Measurements from ENCODE around the gene GRK2. TPM values are rescaled to one million over a fixed set of nuclear protein-coding genes. Genes with fewer than 3 reads are reported as not detected.
"Not testable (repeated sequence)": the region's sequence is repeated elsewhere in the genome, so short reads cannot be mapped to it uniquely, and the experiment has no call there.

GRK2 gene
- total RNA-seq, 1 donor from 2014 or later, result 92.7 TPM

GRCh38 chr11:67254798-67255197, 11.5 kb upstream of the GRK2 start:
- Mint-ChIP-seq H3K27me3 (ENCODE audit: unreplicated experiment) (peaks cover 10% of the 10 kb centered on the region), H3K27ac (ENCODE audit: unreplicated experiment) (peak overlapping the region; percentile 31), H3K4me1 (ENCODE audit: unreplicated experiment) (peaks cover 20% of the 10 kb centered on the region), H3K9me3 (ENCODE audit: unreplicated experiment) (no peaks in the 10 kb centered on the region), H3K4me3 (ENCODE audit: unreplicated experiment) (peak overlapping the region; percentile 76), H3K36me3 (ENCODE audit: low read depth, unreplicated experiment) (peaks cover 58% of the 10 kb centered on the region)
- no peak for TF ChIP-seq CTCF (IDR thresholded peaks at IDR 0.05; ENCODE audit: unreplicated experiment)
- no peak for DNase-seq (ENCODE audit: low spot score)

GRCh38 chr11:67255353-67255752, 10.9 kb upstream of the GRK2 start:
- H3K4me1 Mint-ChIP-seq (ENCODE audit: unreplicated experiment), result peaks cover 20% of the 10 kb centered on the region
- H3K4me3 Mint-ChIP-seq (ENCODE audit: unreplicated experiment), result peak overlapping the region; percentile 83
- H3K27ac Mint-ChIP-seq (ENCODE audit: unreplicated experiment), result no peak overlapping the region
- H3K27me3 Mint-ChIP-seq (ENCODE audit: unreplicated experiment), result peaks cover 10% of the 10 kb centered on the region
- H3K36me3 Mint-ChIP-seq (ENCODE audit: low read depth, unreplicated experiment), result peaks cover 56% of the 10 kb centered on the region
- DNase-seq (ENCODE audit: low spot score), result no peak
- TF ChIP-seq CTCF (IDR thresholded peaks at IDR 0.05; ENCODE audit: unreplicated experiment), result no peak
- H3K9me3 Mint-ChIP-seq (ENCODE audit: unreplicated experiment), result no peaks in the 10 kb centered on the region

GRCh38 chr11:67255864-67256263, 10.4 kb upstream of the GRK2 start:
- TF ChIP-seq CTCF (IDR thresholded peaks at IDR 0.05; ENCODE audit: unreplicated experiment), result no peak
- peaks cover 7% of the 10 kb centered on the region for H3K27me3 Mint-ChIP-seq (ENCODE audit: unreplicated experiment)
- H3K27ac Mint-ChIP-seq (ENCODE audit: unreplicated experiment), result no peak overlapping the region
- peaks cover 20% of the 10 kb centered on the region for H3K4me1 Mint-ChIP-seq (ENCODE audit: unreplicated experiment)
- no peaks in the 10 kb centered on the region for H3K9me3 Mint-ChIP-seq (ENCODE audit: unreplicated experiment)
- peak overlapping the region; percentile 83 for H3K4me3 Mint-ChIP-seq (ENCODE audit: unreplicated experiment)
- no peak for DNase-seq (ENCODE audit: low spot score)
- H3K36me3 Mint-ChIP-seq (ENCODE audit: low read depth, unreplicated experiment), result peaks cover 55% of the 10 kb centered on the region

GRCh38 chr11:67256477-67257135, 9.7 kb upstream of the GRK2 start:
- peaks cover 48% of the 10 kb centered on the region for H3K36me3 Mint-ChIP-seq (ENCODE audit: low read depth, unreplicated experiment)
- peaks cover 7% of the 10 kb centered on the region for H3K27me3 Mint-ChIP-seq (ENCODE audit: unreplicated experiment)
- peak overlapping the region; percentile 67 for H3K27ac Mint-ChIP-seq (ENCODE audit: unreplicated experiment)
- H3K4me1 Mint-ChIP-seq (ENCODE audit: unreplicated experiment), result peaks cover 24% of the 10 kb centered on the region
- no peak for TF ChIP-seq CTCF (IDR thresholded peaks at IDR 0.05; ENCODE audit: unreplicated experiment)
- DNase-seq (ENCODE audit: low spot score), result no peak
- H3K4me3 Mint-ChIP-seq (ENCODE audit: unreplicated experiment), result peak overlapping the region; percentile 69
- no peaks in the 10 kb centered on the region for H3K9me3 Mint-ChIP-seq (ENCODE audit: unreplicated experiment)

GRCh38 chr11:67260406-67260805, 5.9 kb upstream of the GRK2 start:
- Mint-ChIP-seq H3K4me3 (ENCODE audit: unreplicated experiment) (peak overlapping the region; percentile 65), H3K27ac (ENCODE audit: unreplicated experiment) (no peak overlapping the region), H3K9me3 (ENCODE audit: unreplicated experiment) (no peaks in the 10 kb centered on the region), H3K36me3 (ENCODE audit: low read depth, unreplicated experiment) (peaks cover 22% of the 10 kb centered on the region), H3K27me3 (ENCODE audit: unreplicated experiment) (peaks cover 14% of the 10 kb centered on the region), H3K4me1 (ENCODE audit: unreplicated experiment) (peaks cover 23% of the 10 kb centered on the region)
- DNase-seq (ENCODE audit: low spot score), result no peak
- no peak for TF ChIP-seq CTCF (IDR thresholded peaks at IDR 0.05; ENCODE audit: unreplicated experiment)

GRCh38 chr11:67260885-67261639, 5.2 kb upstream of the GRK2 start:
- H3K27ac Mint-ChIP-seq (ENCODE audit: unreplicated experiment); H3K9me3 Mint-ChIP-seq (ENCODE audit: unreplicated experiment): not testable (repeated sequence)
- Mint-ChIP-seq H3K4me1 (ENCODE audit: unreplicated experiment) (peaks cover 24% of the 10 kb centered on the region), H3K27me3 (ENCODE audit: unreplicated experiment) (peaks cover 19% of the 10 kb centered on the region), H3K36me3 (ENCODE audit: low read depth, unreplicated experiment) (peaks cover 21% of the 10 kb centered on the region), H3K4me3 (ENCODE audit: unreplicated experiment) (peak overlapping the region; percentile 42)
- DNase-seq (ENCODE audit: low spot score), result peak; percentile 63

All from endothelial cell (in vitro differentiated cells).